ENCODE results near the gene WNT7B. TPM values are rescaled to one million over a fixed set of nuclear protein-coding genes. Genes with fewer than 3 reads are reported as not detected.

Gene WNT7B
- total RNA-seq, 1 experiment from 2014 or later = 0.33 TPM

- TF ChIP-seq PRDM15 (CRISPR knock-in tag; IDR thresholded peaks at IDR 0.05) (no peak), ZNF138 (CRISPR knock-in tag; conservative IDR thresholded peaks at IDR 0.05) (no peak), ATF3 (CRISPR knock-in tag; conservative IDR thresholded peaks at IDR 0.05) (no peak)
Observed at GRCh38 chr22:45942787-45943493, 34.0 kb downstream of the WNT7B start (continued).

- no peaks in the 10 kb centered on the region for H3K27me3 Mint-ChIP-seq (ENCODE audit: low read depth)
- no peak overlapping the region for H3K27ac Mint-ChIP-seq
- ATAC-seq (no peak), DNase-seq (ENCODE audit: low spot score) (no peak)
- no peak for TF ChIP-seq ATF6 (CRISPR knock-in tag; IDR thresholded peaks at IDR 0.05)
- TF ChIP-seq PRRX2 (CRISPR knock-in tag; IDR thresholded peaks at IDR 0.05) = no peak
- TF ChIP-seq FOXJ3 (CRISPR knock-in tag; IDR thresholded peaks at IDR 0.05; ENCODE audit: borderline replicate concordance) = no peak
- no peak for TF ChIP-seq E2F4 (CRISPR knock-in tag; IDR thresholded peaks at IDR 0.05; ENCODE audit: borderline replicate concordance, low read depth)
- no peak for TF ChIP-seq ZNF138 (CRISPR knock-in tag; conservative IDR thresholded peaks at IDR 0.05)
- no peak overlapping the region for H3K4me3 Mint-ChIP-seq
- H3K4me1 Mint-ChIP-seq = no peaks in the 10 kb centered on the region
- H3K9me3 Mint-ChIP-seq = peaks cover 5% of the 10 kb centered on the region
- ChIA-PET CTCF (interaction anchor here (0.6 to 1.6 kb wide), 3 partner anchors 27 to 861 kb away, joined by 3 to 6 read pairs (median 4); no protein-coding TSS in a partner anchor), POLR2A (no interaction called here)
- H3K36me3 Mint-ChIP-seq = no peaks in the 10 kb centered on the region
Observed at GRCh38 chr22:45942344-45942743, 34.6 kb downstream of the WNT7B start.

- Mint-ChIP-seq H3K36me3 (no peaks in the 10 kb centered on the region), H3K9me3 (peaks cover 5% of the 10 kb centered on the region), H3K4me1 (no peaks in the 10 kb centered on the region), H3K27me3 (ENCODE audit: low read depth) (no peaks in the 10 kb centered on the region), H3K4me3 (no peak overlapping the region), H3K27ac (no peak overlapping the region)
- TF ChIP-seq NFYB (CRISPR knock-in tag; conservative IDR thresholded peaks at IDR 0.05; ENCODE audit: low read depth) = no peak
- no peak for TF ChIP-seq ZNF532 (CRISPR knock-in tag; IDR thresholded peaks at IDR 0.05; ENCODE audit: borderline replicate concordance)
- no peak for TF ChIP-seq RORB (CRISPR knock-in tag; IDR thresholded peaks at IDR 0.05)
- no peak for TF ChIP-seq USF2 (CRISPR knock-in tag; IDR thresholded peaks at IDR 0.05)
- TF ChIP-seq E2F4 (CRISPR knock-in tag; IDR thresholded peaks at IDR 0.05; ENCODE audit: borderline replicate concordance, low read depth) = no peak
- no peak for TF ChIP-seq TCF7 (CRISPR knock-in tag; IDR thresholded peaks at IDR 0.05; ENCODE audit: low read depth)
- no peak for TF ChIP-seq ZNF416 (CRISPR knock-in tag; IDR thresholded peaks at IDR 0.05)
- no peak for ATAC-seq
- ChIA-PET POLR2A (no interaction called here), CTCF (interaction anchor here (1.2 kb wide), 1 partner anchor 43 kb away, joined by 3 read pairs; no protein-coding TSS in a partner anchor)
- DNase-seq (ENCODE audit: low spot score) = no peak
Observed at GRCh38 chr22:45938913-45939312, 38.0 kb downstream of the WNT7B start.
